Dedifferentiated amniotic fluid mesenchymal stem cell (primary cell): ENCODE measurements around the gene NDNF.

ENCODE experiments used
- DNase-seq: peaks from one replicate; pipeline ENCODE4 v3.0.0-alpha.2; 2016; ENCODE audit errors: extremely low spot score

Gene NDNF

DNA sequence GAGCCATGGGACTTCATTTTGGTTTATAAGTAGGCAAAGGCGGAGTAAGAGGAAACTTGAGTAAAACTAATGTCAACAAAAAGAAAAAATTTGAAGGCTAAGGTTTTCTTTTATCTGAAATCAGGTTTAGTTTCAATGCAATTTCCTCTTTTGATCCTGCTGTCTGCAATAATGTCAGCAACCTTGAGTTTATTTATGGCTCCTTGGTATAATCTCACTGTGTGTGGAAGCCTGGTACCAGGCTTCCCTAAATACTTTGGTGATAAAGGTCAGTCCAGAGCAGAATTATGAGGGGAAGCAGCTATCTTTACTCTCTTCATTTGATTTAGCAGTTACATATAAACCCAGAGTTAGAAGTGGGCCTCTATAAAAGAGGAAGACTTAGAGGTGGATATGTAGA is 57.8 kb downstream of the NDNF start:
- DNase-seq: no peak

DNA sequence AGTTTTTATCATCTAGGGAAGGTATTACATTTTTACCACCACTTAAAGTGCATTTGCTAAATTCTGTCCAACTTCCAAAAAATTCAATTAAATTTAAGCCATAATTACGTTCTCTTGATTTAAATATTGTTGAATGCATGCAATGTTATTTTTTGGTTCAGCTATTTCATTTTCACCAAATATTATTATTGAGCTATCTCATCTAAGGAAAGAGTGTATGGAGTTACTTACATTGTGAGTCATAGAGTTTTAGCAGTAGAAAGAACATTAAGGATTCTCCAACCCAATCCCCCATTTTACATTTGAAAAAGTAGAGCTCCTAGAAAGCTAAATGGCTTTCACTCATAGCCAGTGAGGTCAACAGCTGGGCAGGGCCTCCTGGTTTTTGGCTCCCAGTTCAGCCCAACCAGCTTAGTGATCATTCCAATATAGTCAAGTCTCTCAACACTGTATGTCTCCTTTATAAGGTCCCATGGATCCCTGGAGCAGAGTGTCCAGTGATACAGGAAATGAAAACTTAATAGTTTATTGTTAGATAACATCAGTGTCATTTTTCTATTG is 60.5 kb downstream of the NDNF start:
- no peak for DNase-seq

- no peak for DNase-seq
Observed at GRCh38 chr4:121011138-121011537, 61.2 kb downstream of the NDNF start.

- no peak for DNase-seq
Observed at GRCh38 chr4:121009578-121010478, 62.5 kb downstream of the NDNF start.

DNA sequence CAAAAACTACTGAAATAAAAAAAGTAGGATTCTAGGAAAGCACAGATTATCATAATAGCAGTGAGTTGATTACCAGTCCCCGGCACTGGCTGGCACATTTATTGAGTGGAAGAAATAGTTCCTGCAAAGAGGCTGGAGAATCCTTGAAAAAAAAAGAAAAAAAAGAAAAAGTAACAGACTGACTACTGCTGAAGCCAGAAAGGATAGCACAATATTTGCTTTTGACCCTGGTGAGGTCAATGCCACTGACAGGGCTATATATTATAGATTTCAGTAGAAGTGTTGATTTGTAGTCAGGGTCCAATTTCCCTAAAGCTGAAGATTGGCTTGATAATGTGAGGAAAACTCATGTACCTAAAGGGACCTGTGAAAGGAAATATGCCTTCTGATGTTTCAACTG is 64.7 kb downstream of the NDNF start:
- no peak for DNase-seq

DNA sequence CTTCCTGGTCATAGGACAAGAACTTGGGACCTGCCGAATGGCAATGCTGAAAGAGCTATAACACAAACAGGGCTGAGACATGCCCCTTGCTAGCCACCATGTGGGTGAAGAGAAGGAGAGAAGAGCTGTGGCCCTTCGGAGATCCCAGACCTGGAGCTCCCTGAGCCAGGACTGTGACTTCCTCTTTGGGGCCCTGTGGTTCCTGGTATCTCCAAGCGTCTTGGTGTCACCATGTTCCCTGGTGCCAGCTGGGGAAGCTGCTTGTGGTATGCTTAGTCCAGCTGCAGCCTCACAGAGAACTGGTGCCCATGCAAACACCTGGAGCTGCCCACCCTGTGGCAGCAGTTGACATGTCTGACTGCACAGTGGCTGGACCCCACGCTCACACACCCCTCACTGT is 68.5 kb downstream of the NDNF start:
- no peak for DNase-seq

DNA sequence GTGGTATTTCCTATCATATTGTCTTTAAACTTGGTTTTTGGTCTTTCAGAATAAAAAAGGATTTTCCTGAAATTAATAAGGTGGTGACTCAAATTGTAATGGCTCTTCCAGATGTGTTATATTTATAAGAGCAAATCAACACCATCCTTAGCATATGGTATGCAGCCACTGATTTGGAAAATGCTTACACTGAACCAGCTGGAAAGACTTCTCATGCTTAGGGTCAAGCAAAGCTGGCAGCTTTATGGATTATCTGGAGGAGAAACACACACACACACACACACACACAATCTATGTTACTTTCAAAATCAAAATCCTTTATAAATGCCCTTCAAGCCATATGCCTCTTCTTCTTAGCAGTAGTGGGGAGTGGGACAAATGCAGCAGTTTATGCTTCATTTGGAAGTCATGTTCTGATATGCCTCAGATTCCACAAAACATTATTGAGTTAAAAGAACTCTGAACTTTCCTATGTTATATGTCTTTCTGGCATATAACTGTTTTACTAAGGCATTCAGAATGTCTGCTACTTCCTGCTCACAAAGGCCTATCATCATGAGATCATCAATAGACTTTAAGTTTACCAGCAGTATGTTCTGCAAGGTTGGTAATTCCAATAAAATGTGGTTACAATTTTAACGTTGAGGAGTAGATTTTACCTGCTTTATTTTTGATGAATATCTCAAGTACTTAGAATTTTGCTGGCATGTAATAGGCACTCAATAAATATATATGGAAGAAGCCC is 76.9 kb downstream of the NDNF start:
- DNase-seq: no peak

GRCh38 chr4:120994521-120994920 is 77.8 kb downstream of the NDNF start:
- no peak for DNase-seq

- no peak for DNase-seq
Observed at GRCh38 chr4:120991885-120992284, 80.5 kb downstream of the NDNF start.

DNA sequence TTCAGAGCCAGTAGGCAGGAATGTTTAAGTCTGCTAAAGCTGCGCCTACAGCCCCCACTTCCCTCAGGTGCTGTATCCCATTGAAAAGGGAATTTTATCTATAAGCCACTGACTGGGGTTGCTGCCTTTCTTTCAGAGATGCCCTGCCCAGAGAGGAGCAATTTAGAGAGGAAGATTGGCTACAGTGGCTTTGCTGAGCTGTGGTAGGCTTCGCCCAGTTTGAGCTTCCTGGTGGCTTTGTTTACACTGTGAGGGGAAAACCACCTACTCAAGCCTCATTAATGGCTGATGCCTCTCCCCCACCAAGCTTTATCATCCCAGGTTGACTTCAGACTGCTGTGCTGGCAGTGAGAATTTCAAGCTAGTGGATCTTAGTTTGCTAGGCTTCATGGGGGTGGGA is 82.1 kb downstream of the NDNF start:
- DNase-seq: no peak
